Activated CD4-positive, alpha-beta T cell treated with anti-CD3 and anti-CD28 coated beads, Interleukin-2, amount 10 ng/mL, durations not matched to agents 7 days and 5 days (primary cell): Measurements from ENCODE around the gene ST8SIA6. TPM values are rescaled to one million over a fixed set of nuclear protein-coding genes. Genes with fewer than 3 reads are reported as not detected.

ENCODE experiments used
- CTCF ChIA-PET: fragments of 350-600 bp; sonication (Branson Sonifier 250); formaldehyde crosslinking; loops from one replicate; lab custom pipeline; 2021; ENCODE audit warnings: antibody characterized with exemption; lab: Charles Lee
- POLR2A ChIA-PET: fragments of 350-600 bp; sonication (Branson Sonifier 250); formaldehyde crosslinking; loops from one replicate; lab custom pipeline; 2021; ENCODE audit warnings: antibody characterized with exemption; lab: Charles Lee
- DNase-seq: peaks from one replicate; pipeline ENCODE4 v3.0.0-alpha.2; 2020
- H3K27ac Mint-ChIP-seq: one replicate; pipeline ENCODE4 v1.8.0; 2021; ENCODE audit warnings: mild to moderate bottlenecking, moderate library complexity, mixed read lengths
- H3K27me3 Mint-ChIP-seq: one replicate; pipeline ENCODE4 v1.8.0; 2021; ENCODE audit warnings: mixed read lengths
- H3K36me3 Mint-ChIP-seq: one replicate; pipeline ENCODE4 v1.8.0; 2021; ENCODE audit warnings: low read depth, mixed read lengths
- H3K4me1 Mint-ChIP-seq: one replicate; pipeline ENCODE4 v1.8.0; 2021; ENCODE audit warnings: mixed read lengths
- H3K4me3 Mint-ChIP-seq: one replicate; pipeline ENCODE4 v1.8.0; 2021; ENCODE audit warnings: mild to moderate bottlenecking, moderate library complexity, mixed read lengths
- H3K9me3 Mint-ChIP-seq: one replicate; pipeline ENCODE4 v1.8.0; 2021; ENCODE audit warnings: mixed read lengths
- total RNA-seq, 2 experiments: library from RNA; stranded (reverse); gene quantifications; one replicate each; pipeline ENCODE4 v1.2.3, GENCODE V29; 2021

The ST8SIA6 gene
- total RNA-seq, 2 experiments from 2014 or later: 0.15 to 0.20 TPM

DNA sequence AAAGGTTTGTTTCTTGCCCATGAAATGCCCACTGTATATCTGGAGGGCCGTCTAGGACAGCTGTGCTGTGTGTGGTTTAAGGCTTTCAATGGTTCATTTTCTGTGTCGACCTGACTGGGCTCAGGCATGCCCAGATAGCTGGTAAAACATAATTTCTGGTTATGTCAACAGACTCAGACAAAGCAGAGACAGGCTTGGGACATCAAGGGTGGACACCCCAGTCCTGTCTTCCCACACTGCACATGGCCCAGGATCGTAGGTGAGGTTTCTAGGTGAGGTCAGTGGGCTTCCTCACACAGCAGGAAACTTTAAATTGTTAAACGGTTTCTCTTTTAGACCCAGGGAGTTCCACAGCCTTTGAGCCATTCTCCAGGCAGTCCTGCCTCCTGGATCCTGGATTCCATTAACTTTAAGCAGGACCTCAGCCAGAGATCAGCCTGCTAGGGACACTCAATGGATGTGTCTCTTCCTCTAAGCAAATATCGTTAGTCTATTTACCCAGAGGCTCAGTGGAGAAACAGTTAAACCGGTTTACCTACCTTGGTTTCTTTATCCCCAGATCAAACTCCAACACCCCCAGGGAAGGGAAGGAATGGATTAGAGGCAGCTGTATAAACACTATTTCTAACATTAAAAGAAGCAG lies 66.4 kb downstream of the ST8SIA6 start:
- no peaks in the 10 kb centered on the region for H3K36me3 Mint-ChIP-seq
- CTCF ChIA-PET: no interaction called here
- POLR2A ChIA-PET: no interaction called here
- no peak for DNase-seq
- H3K4me3 Mint-ChIP-seq: no peak overlapping the region
- H3K9me3 Mint-ChIP-seq: no peaks in the 10 kb centered on the region
- no peaks in the 10 kb centered on the region for H3K4me1 Mint-ChIP-seq
- no peaks in the 10 kb centered on the region for H3K27me3 Mint-ChIP-seq
- H3K27ac Mint-ChIP-seq: no peak overlapping the region

DNA sequence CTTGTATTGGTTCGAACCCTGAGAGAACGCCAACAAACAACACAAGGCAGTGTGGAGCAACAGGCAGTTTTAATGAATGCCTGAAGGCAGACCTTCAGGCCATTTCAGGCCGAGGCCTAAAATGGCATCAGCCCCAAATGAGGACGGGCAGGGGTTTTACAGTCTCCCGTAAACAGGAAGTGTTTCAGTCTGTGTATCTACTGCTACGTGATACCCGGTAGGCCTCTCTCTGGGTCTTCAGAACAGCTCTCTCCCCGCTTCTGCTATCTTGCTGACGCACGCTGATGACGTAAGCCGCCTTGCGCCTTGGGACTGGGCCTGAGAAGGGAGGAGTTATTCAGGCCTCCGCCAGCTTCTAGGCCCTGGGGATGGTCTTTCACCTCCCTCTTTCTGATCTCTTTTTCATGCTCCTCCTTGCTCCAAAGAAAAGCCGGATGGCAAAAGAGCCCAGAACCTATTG lies 67.7 kb downstream of the ST8SIA6 start:
- Mint-ChIP-seq H3K36me3 (no peaks in the 10 kb centered on the region), H3K4me1 (no peaks in the 10 kb centered on the region), H3K27ac (no peak overlapping the region), H3K4me3 (no peak overlapping the region), H3K27me3 (no peaks in the 10 kb centered on the region), H3K9me3 (no peaks in the 10 kb centered on the region)
- ChIA-PET CTCF (interaction anchor here (1.2 kb wide), 1 partner anchor 24 kb away, joined by 3 read pairs; no protein-coding TSS in a partner anchor), POLR2A (no interaction called here)
- DNase-seq: no peak

DNA sequence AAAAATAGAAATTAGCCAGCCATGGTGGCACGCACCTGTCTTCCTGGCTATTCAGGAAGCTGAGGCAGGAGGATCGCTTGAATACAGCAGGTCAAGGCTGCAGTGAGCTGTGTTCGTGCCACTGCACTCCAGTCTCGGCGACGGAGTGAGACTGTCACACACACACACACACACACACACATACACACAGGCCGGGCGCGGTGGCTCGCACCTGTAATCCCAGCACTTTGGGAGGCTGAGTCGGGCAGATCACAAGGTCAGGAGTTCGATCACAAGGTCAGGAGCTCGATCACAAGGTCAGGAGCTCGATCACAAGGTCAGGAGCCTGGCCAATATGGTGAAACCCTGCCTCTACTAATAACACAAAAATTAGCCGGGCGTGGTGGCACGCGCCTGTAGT lies 68.4 kb downstream of the ST8SIA6 start:
- CTCF ChIA-PET: interaction anchor here (1.2 kb wide), 1 partner anchor 24 kb away, joined by 3 read pairs; no protein-coding TSS in a partner anchor
- Mint-ChIP-seq H3K4me1 (no peaks in the 10 kb centered on the region), H3K36me3 (no peaks in the 10 kb centered on the region), H3K4me3 (no peak overlapping the region), H3K27ac (no peak overlapping the region), H3K9me3 (no peaks in the 10 kb centered on the region), H3K27me3 (no peaks in the 10 kb centered on the region)
- POLR2A ChIA-PET: no interaction called here
- DNase-seq: no peak

DNA sequence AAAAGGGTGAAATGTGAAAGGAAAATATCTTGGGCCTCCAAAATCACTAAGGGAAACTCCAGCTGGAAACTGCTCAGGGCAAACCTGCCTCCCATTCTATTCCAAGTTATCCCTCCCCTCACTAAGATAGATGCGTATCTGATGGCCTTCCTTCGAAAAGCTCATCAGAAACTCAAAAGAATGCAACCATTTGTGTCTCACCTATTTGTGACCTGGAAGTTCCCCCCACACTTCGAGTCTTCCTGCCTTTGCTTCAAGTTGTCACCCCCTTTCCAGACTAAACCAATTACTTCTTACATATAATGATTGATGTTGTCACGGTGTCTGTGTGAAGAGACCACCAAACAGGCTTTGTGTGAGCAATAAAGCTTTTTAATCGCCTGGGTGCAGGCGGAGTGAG lies 69.3 kb downstream of the ST8SIA6 start:
- Mint-ChIP-seq H3K27me3 (no peaks in the 10 kb centered on the region), H3K4me1 (no peaks in the 10 kb centered on the region), H3K27ac (no peak overlapping the region), H3K9me3 (no peaks in the 10 kb centered on the region), H3K4me3 (no peak overlapping the region), H3K36me3 (no peaks in the 10 kb centered on the region)
- CTCF ChIA-PET: interaction anchor here (1.2 to 1.4 kb wide), 2 partner anchors 21 to 68 kb away, joined by 3 to 4 read pairs; no protein-coding TSS in a partner anchor
- no peak for DNase-seq
- POLR2A ChIA-PET: no interaction called here

DNA sequence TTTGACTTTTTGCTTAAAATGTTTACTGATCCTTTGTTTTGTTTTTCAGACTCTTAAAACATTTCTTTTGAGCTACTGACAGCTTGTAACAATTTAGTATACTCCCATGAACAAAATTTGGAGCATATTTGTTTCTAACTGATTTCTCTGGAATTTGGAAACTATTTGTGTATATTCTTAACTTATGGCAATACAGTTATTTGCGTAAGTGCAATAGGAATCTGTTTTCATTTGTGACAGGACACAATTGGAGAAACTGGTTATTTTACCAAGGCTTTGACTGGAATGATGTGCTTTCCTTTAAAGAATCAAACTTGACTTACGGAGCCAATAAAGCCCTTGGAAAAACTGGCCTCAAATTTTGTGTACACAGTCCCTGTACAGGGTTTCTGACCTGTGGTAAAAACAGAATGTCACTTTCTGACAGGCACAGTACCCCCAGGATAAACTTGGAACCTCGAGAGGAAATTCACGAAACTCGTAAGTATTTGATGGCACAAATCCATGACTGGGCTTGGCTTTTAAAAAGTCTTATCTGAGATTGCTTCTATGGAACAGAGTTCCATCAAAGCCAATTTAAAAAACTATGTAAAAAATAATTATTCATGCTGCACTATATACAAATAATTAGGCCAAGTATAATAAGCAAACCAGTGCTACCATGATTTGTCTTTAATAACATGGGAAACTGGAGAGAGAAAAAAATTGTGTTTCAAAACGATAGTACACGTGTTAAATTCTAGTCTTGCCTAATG lies 70.4 kb downstream of the ST8SIA6 start:
- no peak overlapping the region for H3K4me3 Mint-ChIP-seq
- no peak overlapping the region for H3K27ac Mint-ChIP-seq
- no peaks in the 10 kb centered on the region for H3K36me3 Mint-ChIP-seq
- DNase-seq: no peak
- no peaks in the 10 kb centered on the region for H3K9me3 Mint-ChIP-seq
- POLR2A ChIA-PET: no interaction called here
- CTCF ChIA-PET: interaction anchor here (1.2 to 1.4 kb wide), 2 partner anchors 20 to 69 kb away, joined by 3 to 4 read pairs; no protein-coding TSS in a partner anchor
- no peaks in the 10 kb centered on the region for H3K4me1 Mint-ChIP-seq
- no peaks in the 10 kb centered on the region for H3K27me3 Mint-ChIP-seq

DNA sequence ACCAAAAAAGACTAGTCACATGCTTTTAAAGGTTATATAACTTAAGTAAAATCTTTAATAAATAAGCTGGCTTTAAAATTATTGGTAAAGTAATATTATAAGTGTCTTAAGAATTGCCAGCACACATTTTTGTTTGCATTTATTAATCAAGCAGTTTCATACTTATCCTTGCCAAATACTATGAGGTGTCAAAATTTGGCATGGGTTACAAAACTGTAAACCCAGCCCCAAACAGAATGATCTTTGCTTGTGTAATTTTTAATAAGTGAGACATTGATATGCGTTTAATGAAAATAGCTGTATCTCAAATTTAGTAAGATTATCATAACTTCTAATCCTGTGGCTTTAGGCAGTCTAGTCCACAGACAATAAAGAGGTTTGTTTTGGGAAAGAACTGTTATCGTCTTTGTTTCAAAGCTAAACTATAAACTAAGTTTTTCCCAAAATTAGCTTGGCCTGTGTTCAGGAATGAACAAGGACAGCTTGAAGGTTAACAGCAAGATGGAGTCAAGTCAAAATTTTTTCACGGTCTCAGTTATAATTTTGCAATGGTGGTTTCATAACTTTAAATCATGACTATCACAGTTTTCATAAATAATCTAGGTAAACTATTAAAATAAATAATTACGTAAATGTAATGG lies 72.8 kb downstream of the ST8SIA6 start:
- Mint-ChIP-seq H3K9me3 (no peaks in the 10 kb centered on the region), H3K27me3 (no peaks in the 10 kb centered on the region), H3K4me1 (no peaks in the 10 kb centered on the region), H3K36me3 (no peaks in the 10 kb centered on the region), H3K27ac (no peak overlapping the region), H3K4me3 (no peak overlapping the region)
- ChIA-PET CTCF (no interaction called here), POLR2A (no interaction called here)
- DNase-seq: no peak

DNA sequence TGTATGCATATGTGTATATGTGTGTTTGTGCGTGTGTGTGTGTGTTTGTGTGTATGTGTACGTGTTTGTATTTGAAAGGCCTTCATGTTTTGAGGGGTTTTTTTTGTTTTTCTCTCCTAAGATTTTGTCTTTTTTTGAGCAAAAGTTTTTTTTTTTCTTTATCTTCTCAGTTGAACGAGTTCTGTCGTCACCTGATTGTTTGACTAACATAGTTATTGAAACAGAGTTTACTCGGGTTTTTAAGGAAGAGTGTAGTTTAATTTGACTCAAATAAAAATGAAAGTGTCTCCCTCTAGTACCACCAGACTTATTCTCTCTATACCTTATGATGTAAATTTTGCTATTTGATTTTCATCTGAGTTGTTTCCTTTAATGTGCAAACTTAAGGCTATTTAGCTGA lies 73.5 kb downstream of the ST8SIA6 start:
- Mint-ChIP-seq H3K9me3 (no peaks in the 10 kb centered on the region), H3K27ac (no peak overlapping the region), H3K27me3 (no peaks in the 10 kb centered on the region), H3K36me3 (no peaks in the 10 kb centered on the region), H3K4me3 (no peak overlapping the region), H3K4me1 (no peaks in the 10 kb centered on the region)
- CTCF ChIA-PET: no interaction called here
- DNase-seq: no peak
- POLR2A ChIA-PET: no interaction called here

DNA sequence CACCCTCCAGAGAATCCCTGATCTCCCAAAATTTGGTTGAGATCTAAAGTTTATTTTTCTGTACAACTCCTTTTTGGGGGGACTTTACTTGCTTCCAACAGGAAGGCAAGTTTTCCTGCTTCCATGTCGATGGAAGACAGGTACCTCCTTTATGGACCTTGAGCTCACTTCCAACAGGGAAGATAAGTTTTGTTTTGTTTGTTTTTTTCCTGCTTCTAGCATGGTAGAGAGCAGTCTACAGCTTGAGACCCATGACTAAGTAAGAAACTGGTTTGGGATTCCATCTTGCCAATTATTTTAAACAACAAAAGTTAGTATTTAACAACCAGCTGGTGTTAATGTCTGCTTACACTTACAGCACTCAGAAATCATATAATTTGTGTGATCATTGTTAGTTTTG lies 74.4 kb downstream of the ST8SIA6 start:
- Mint-ChIP-seq H3K27ac (no peak overlapping the region), H3K4me3 (no peak overlapping the region), H3K27me3 (no peaks in the 10 kb centered on the region), H3K4me1 (no peaks in the 10 kb centered on the region), H3K36me3 (no peaks in the 10 kb centered on the region), H3K9me3 (no peaks in the 10 kb centered on the region)
- POLR2A ChIA-PET: no interaction called here
- CTCF ChIA-PET: interaction anchor here (0.5 kb wide), 1 partner anchor 14 kb away, joined by 4 read pairs; no protein-coding TSS in a partner anchor
- DNase-seq: no peak

DNA sequence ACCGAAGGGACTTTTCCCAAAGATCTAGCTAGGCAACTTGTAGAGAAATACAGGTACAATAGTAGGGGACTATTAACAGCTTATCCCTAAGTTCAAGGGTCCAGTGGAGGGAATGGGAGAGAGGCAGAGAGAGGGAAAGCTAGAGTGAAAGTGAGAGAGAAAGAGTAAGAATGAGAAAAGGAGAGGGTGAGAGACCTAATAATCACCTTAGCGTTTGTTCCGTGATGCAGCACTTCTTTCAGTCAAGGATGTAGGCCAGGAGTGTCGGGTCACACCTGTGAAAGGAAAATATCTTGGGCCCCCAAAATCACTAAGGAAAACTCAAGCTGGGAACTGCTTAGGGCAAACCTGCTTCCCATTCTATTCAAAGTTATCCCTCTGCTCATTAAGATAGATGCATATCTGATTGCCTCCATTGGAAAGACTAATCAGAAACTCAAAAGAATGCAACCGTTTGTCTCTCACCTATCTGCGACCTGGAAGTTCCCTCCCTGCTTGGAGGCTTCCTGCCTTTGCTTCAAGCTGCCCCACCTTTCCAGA lies 75.2 kb downstream of the ST8SIA6 start:
- Mint-ChIP-seq H3K27ac (no peak overlapping the region), H3K9me3 (no peaks in the 10 kb centered on the region), H3K4me3 (no peak overlapping the region), H3K27me3 (no peaks in the 10 kb centered on the region), H3K4me1 (no peaks in the 10 kb centered on the region), H3K36me3 (no peaks in the 10 kb centered on the region)
- POLR2A ChIA-PET: no interaction called here
- CTCF ChIA-PET: interaction anchor here (0.5 kb wide), 1 partner anchor 13 kb away, joined by 4 read pairs; no protein-coding TSS in a partner anchor
- DNase-seq: no peak

DNA sequence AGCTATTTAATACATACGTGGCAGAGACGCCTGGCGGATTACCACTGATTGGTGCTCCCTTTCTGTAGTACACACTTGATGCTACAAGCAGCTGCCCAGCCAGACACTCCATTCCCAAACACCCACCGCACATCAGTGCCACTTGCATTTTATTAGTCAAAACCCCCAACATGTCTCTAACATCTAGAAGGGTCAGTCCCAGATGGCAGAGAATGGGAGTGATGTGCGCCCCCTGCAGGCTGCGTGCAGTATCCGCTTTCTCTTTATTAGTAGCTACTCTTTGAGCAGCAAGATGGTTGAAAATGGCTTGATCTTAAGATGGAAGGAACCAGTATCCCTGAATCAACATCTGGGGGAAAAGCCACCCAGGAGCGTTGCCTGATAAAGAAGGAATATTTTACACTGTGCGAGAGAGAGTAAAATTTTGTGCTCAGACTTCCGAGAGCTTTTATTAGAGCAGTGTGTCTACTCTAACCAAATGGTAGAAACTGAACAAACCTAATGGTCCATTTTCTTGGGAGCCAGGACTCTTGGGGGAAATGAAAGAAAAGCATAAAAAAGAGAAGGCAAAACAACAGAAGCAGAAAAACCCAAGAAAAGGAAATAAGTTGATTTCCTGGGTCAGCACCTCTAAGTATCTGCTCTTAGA lies 78.3 kb downstream of the ST8SIA6 start:
- Mint-ChIP-seq H3K4me1 (no peaks in the 10 kb centered on the region), H3K9me3 (no peaks in the 10 kb centered on the region), H3K27ac (no peak overlapping the region), H3K27me3 (no peaks in the 10 kb centered on the region), H3K36me3 (no peaks in the 10 kb centered on the region), H3K4me3 (no peak overlapping the region)
- POLR2A ChIA-PET: no interaction called here
- DNase-seq: peak; percentile 34
- CTCF ChIA-PET: interaction anchor here (0.5 to 1.1 kb wide), 4 partner anchors 86 to 552 kb away, joined by 3 read pairs; no protein-coding TSS in a partner anchor

DNA sequence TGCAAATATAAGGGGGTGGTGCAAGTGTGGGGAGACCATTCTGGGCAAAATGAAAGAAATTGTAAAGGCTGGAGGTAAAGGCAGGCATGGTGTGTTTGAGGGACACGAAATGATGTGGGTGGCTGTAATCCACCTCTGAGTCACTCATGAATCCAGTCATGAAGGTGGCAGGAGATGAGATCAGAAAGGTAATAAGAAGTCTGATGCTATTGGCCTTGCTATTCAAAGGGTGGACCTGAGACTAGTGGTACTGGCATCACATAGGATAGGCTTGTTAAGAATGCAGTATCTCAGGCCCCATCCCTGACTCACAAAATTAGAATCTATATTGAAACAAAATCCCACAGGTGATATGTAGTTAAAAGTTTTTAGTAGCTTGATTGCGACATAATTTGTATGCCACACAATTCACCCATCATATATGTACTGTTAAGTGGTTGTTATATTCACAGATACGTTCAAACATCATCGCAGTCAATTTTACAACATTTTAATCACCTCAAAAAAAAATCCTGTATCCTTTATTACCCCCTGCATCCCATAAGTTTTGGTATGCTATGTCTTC lies 85.6 kb downstream of the ST8SIA6 start:
- ChIA-PET CTCF (no interaction called here), POLR2A (no interaction called here)
- Mint-ChIP-seq H3K36me3 (no peaks in the 10 kb centered on the region), H3K4me3 (no peak overlapping the region), H3K27me3 (peaks cover 5% of the 10 kb centered on the region), H3K9me3 (no peaks in the 10 kb centered on the region), H3K27ac (no peak overlapping the region), H3K4me1 (no peaks in the 10 kb centered on the region)
- no peak for DNase-seq

DNA sequence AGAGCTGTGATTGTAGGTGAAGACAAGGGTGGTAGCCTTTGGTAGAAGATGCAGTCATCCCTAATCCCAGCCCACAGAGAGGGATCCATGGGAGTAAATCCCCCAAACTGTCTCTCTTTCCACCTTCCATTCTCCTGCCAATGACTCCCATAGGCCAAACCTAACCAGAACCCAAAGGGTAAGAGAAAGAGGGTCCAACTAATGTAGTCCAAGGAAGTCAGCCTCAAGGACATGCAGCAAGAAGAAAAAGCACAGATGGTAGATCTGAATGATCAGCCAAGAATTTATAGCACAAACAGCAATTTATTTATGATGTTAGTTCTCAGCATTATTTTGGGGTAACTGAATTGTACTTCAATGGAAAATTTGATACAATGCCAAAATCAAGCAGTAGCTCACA lies 87.7 kb downstream of the ST8SIA6 start:
- Mint-ChIP-seq H3K9me3 (no peaks in the 10 kb centered on the region), H3K4me3 (no peak overlapping the region)
- POLR2A ChIA-PET: no interaction called here

More for the DNA sequence above, 87.7 kb downstream of the ST8SIA6 start:
- Mint-ChIP-seq H3K36me3 (no peaks in the 10 kb centered on the region), H3K27ac (no peak overlapping the region), H3K4me1 (no peaks in the 10 kb centered on the region), H3K27me3 (peaks cover 5% of the 10 kb centered on the region)
- CTCF ChIA-PET: no interaction called here
- DNase-seq: no peak
